ENCODE measurements around the gene TRNAU1AP. TPM values are rescaled to one million over a fixed set of nuclear protein-coding genes. Genes with fewer than 3 reads are reported as not detected.

Gene TRNAU1AP
- total RNA-seq = 10 to 100 TPM; 11.8 to 24.9 (median 19.3) TPM

DNA sequence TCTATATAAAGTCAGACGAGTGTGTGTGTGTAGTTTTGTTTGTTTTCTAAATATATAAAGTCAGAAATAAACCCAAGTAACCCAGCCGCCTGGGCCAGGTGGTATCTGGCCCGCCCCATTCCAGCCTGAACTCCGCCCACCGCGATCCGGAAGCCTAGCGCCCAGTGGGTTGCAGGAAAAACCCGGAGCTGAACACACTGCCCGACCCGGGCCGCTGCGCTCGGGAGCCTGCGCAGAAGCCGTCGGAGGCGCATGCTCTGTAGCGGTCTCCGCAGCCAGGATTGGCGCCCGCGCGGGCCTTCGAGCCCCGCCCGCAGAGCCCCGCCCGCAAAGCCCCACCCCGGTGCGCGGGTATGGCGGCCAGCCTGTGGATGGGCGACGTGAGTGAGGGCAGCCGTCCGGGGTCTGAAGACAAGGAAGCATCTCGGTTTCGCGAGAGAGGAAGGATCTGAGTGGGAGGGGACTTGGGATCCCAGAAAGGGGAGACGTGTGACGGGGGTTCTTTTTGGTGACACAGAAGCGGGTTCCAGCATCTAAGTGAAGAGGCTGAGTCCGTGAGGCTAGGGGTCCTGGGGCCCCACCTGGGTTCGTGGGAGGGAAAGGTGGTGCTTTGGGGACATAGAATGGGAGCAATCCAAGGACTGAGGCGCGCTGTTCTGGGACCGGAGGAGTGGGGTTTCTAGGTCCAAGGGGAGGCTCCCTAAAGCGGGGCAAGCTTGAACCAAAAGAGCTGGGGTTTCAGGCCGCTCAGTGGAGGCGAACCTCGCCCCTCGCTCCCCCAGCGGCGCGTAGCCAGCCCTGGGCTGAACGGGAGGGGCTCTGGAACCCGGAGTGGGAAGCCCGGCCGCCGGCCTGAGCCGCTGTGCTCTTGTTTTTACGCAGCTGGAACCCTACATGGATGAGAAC lies at the start of gene TRNAU1AP:
TSS of gene TRNAU1AP (plus strand) at position 328 of the 906 bp plus-strand sequence. CDS start at position 354, 26 bp downstream.
- peak within 1 kb of the TSS; percentile 68 for H3K4me3 ChIP-seq (ENCODE audit: low read depth, poor library complexity, severe bottlenecking)
- 0 to 1% methylated on average over 42 to 59 of the region's 63 CpGs for WGBS, 2 donors
- TF ChIP-seq, protein P1, sequence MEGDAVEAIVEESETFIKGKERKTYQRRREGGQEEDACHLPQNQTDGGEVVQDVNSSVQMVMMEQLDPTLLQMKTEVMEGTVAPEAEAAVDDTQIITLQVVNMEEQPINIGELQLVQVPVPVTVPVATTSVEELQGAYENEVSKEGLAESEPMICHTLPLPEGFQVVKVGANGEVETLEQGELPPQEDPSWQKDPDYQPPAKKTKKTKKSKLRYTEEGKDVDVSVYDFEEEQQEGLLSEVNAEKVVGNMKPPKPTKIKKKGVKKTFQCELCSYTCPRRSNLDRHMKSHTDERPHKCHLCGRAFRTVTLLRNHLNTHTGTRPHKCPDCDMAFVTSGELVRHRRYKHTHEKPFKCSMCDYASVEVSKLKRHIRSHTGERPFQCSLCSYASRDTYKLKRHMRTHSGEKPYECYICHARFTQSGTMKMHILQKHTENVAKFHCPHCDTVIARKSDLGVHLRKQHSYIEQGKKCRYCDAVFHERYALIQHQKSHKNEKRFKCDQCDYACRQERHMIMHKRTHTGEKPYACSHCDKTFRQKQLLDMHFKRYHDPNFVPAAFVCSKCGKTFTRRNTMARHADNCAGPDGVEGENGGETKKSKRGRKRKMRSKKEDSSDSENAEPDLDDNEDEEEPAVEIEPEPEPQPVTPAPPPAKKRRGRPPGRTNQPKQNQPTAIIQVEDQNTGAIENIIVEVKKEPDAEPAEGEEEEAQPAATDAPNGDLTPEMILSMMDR (IDR thresholded peaks at IDR 0.05) = no peak
- no peak for TF ChIP-seq POLR2A (IDR thresholded peaks at IDR 0.05)
- DNase-seq (ENCODE audit: low spot score in 2 of 2) = peak; percentile 94 to 99
- intact Hi-C loops (cut with DNase I; ENCODE audit: low total_unique reads) = no loop called here

DNA sequence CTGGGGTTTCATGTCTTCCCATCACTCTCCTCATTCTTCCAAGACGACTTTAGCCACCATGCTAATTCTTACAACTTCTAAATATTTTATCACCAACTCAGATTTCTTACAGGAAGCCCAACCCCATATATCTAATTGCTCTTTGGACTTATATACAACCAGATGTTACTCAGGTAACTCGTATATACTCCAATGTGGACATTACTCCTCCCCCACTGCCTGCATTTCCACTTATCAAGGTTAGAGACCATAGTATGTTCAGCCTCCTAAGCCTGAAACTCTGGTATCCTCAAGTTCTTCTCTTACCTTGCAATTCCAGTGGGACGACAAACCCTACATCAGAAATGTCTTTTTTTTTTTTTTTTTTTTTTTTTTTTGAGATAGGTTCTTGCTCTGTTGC lies 49.8 kb upstream of the TRNAU1AP start:
- no peak for DNase-seq (ENCODE audit: low spot score in 2 of 2)

DNA sequence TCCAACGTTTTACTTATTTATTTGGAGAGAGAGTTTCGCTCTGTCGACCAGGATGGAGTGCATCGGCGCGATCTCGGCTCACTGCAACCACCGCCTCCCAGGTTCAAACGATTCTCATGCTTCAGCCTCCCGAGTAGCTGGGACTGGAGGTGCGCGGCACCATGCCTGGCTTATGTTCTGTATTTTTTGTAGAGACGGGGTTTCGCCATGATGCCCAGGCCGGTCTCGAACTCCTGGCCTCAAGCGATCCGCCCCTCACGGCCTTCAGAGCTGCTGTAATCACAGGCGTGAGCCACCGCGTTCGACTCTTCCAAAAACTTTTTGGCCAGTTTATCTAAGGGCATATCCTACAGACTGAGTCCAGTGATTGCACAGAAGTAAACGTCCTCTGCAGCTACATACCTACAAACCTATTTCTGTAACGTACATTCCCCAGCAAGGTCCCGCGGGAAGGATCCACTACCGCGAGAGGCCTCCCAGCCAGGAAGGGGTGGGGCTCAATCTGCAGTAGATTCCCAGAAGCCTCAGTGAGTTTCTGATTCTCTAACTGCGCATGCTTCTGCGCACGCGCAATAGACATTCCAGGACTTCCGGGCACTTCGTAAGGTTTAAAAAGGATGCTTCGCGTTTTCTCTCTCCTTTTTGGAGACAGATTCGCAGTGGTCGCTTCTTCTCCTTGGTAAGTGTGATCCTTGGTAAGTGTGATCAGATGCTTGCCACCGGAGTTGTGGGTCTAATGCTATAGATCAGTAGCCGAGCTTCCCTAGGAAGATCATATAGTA lies 47.3 kb upstream of the TRNAU1AP start, which contains the start of gene RCC1:
TSS of gene RCC1 (plus strand) at position 638 of the 782 bp plus-strand sequence. CDS start 23,824 bp downstream, outside the sequence.
- intact Hi-C loops (cut with DNase I; ENCODE audit: low total_unique reads) = no loop called here
- TF ChIP-seq, protein P1 (IDR thresholded peaks at IDR 0.05) = no peak
- TF ChIP-seq POLR2A (IDR thresholded peaks at IDR 0.05) = peak in 1 of 2 donors; percentile 78
- 0 to 2% methylated on average over 41 of the region's 41 CpGs for WGBS, 2 donors
- DNase-seq (ENCODE audit: low spot score in 2 of 2) = peak; percentile 98 to 99
- peak within 1 kb of the TSS; percentile 65 for H3K4me3 ChIP-seq (ENCODE audit: low read depth, poor library complexity, severe bottlenecking)

More for the DNA sequence above, 49.8 kb upstream of the TRNAU1AP start:
- TF ChIP-seq, protein P1 (IDR thresholded peaks at IDR 0.05) = no peak
- TF ChIP-seq POLR2A (IDR thresholded peaks at IDR 0.05) = no peak
- no peak overlapping the region for H3K4me3 ChIP-seq (ENCODE audit: low read depth, poor library complexity, severe bottlenecking)
- intact Hi-C loops (cut with DNase I; ENCODE audit: low total_unique reads) = no loop called here
- WGBS, 2 donors = 83% methylated on average over 3 of the region's 3 CpGs

DNA sequence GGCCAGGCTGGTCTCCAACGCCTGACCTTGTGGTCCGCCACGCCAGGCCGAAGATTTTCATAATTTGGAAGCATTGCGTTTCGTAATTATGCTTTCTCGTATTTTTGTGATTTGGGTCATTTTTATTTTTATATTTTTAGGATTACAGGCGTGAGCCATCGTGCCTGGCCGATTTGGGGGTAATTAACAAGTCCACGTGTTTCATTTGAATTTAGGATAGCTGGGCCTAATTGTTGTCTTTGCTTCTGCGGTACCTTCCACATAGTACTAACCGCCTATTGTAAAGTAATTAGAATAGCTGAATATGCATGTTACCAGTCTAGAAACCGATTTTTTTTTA lies 46.0 kb upstream of the TRNAU1AP start:
- DNase-seq (ENCODE audit: low spot score in 2 of 2) = no peak
- TF ChIP-seq, protein P1 (IDR thresholded peaks at IDR 0.05) = no peak
- H3K4me3 ChIP-seq (ENCODE audit: low read depth, poor library complexity, severe bottlenecking) = peak overlapping the region; percentile 61
- intact Hi-C loops (cut with DNase I; ENCODE audit: low total_unique reads) = no loop called here
- 1% methylated on average over 14 of the region's 14 CpGs for WGBS, 2 donors

DNA sequence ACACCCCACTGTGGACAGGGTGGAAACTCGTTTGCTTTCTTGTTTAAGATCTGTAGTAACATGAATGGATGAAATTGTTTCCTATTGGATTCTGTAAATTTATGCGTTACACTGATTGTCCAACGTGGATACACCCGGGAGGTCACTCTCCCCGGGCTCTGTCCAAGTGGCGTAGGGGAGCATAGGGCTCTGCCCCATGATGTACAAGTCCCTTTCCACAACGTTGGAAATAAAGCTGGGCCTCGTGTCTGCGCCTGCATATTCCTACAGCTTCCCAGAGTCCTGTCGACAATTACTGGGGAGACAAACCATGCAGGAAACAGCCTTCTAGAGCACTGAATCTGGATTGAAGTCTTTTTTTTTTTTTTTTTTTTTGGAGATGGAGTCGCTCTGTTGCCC lies 45.6 kb upstream of the TRNAU1AP start:
- intact Hi-C loops (cut with DNase I; ENCODE audit: low total_unique reads) = no loop called here
- no peak for TF ChIP-seq POLR2A (IDR thresholded peaks at IDR 0.05)
- TF ChIP-seq, protein P1 (IDR thresholded peaks at IDR 0.05) = no peak
- DNase-seq (ENCODE audit: low spot score in 2 of 2) = no peak
- WGBS, 2 donors = 4 to 5% methylated on average over 11 of the region's 11 CpGs
- H3K4me3 ChIP-seq (ENCODE audit: low read depth, poor library complexity, severe bottlenecking) = peak overlapping the region; percentile 61

All from lower leg skin (tissue), 4 donors.